H1 (cell line): ENCODE data around the gene MRPS27. TPM values are rescaled to one million over a fixed set of nuclear protein-coding genes. Genes with fewer than 3 reads are reported as not detected.

Experiments used
- CTCF ChIA-PET: fragments of 300-600 bp; sonication (Branson Sonifier 250); formaldehyde crosslinking; loops from one replicate; lab custom pipeline; 2021; ENCODE audit not compliant: partially characterized antibody; lab: Charles Lee
- POLR2A ChIA-PET: fragments of 300-600 bp; sonication (Branson Sonifier 250); formaldehyde crosslinking; loops from one replicate; lab custom pipeline; 2021; ENCODE audit warnings: inconsistent platforms; ENCODE audit not compliant: partially characterized antibody; lab: Charles Lee
- DNase-seq, 2 experiments: peaks; one replicate each; pipeline versions ENCODE4 v3.0.0 to v3.0.0-alpha.2; 2010 to 2022; ENCODE audit warnings: low spot score in 2 of 2, low read depth in 1 of 2, mixed read lengths in 1 of 2
- FAIRE-seq: peaks from 2 replicates; lab custom pipeline; 2011; peaks lifted over from hg19 to GRCh38; lab: Jason Lieb, UNC
- H2AFZ ChIP-seq: 2 replicates; pipeline ENCODE4 v1.8.1; 2012; ENCODE audit warnings: low read length, inconsistent platforms
- H2AK5ac ChIP-seq: 2 replicates; pipeline ENCODE4 v1.6.1; 2013; ENCODE audit warnings: low read depth, low read length
- H2BK120ac ChIP-seq: replicated peaks from 2 replicates; pipeline ENCODE3; 2013; ENCODE audit warnings: low read depth, low read length, inconsistent platforms
- H2BK12ac ChIP-seq: 2 replicates; pipeline ENCODE4 v1.6.1; 2013; ENCODE audit warnings: low read depth, low read length
- H2BK15ac ChIP-seq: 2 replicates; pipeline ENCODE4 v1.6.1; 2013; ENCODE audit warnings: low read length
- H2BK20ac ChIP-seq: 2 replicates; pipeline ENCODE4 v1.6.1; 2013; ENCODE audit warnings: low read length
- H2BK5ac ChIP-seq: 2 replicates; pipeline ENCODE4 v1.6.1; 2013; ENCODE audit warnings: low read depth, low read length
- H3K14ac ChIP-seq: 2 replicates; pipeline ENCODE4 v1.6.1; 2013; ENCODE audit warnings: inconsistent platforms; ENCODE audit not compliant: insufficient read length
- H3K18ac ChIP-seq: 2 replicates; pipeline ENCODE4 v1.6.1; 2013; ENCODE audit warnings: low read length; ENCODE audit errors: extremely low read depth
- H3K23ac ChIP-seq: 2 replicates; pipeline ENCODE4 v1.6.1; 2013; ENCODE audit warnings: inconsistent platforms; ENCODE audit not compliant: insufficient read length
- H3K23me2 ChIP-seq: 2 replicates; pipeline ENCODE4 v1.6.1; 2013; ENCODE audit warnings: low read depth, low read length
- H3K27ac ChIP-seq: 2 replicates; pipeline ENCODE4 v1.6.1; 2011; ENCODE audit warnings: low read depth, low read length, inconsistent platforms
- H3K27me3 ChIP-seq, 4 experiments: replicated peaks in 1 of 4; 1 replicate in 1 of 4; 2 replicates in 3 of 4; pipeline versions ENCODE4 v1.6.1 to v1.8.1; 2011 to 2013; ENCODE audit warnings: low read length in 3 of 4, mild to moderate bottlenecking in 3 of 4, inconsistent platforms in 2 of 4, mixed read lengths in 2 of 4, moderate library complexity in 1 of 4; ENCODE audit not compliant: control insufficient read depth in 3 of 4, insufficient read depth in 3 of 4; ENCODE audit errors: extremely low read depth in 1 of 4
- H3K36me3 ChIP-seq, 4 experiments: 2 replicates each; pipeline versions ENCODE4 v1.6.1 to v1.8.1; 2011 to 2013; ENCODE audit warnings: mild to moderate bottlenecking in 4 of 4, low read length in 3 of 4, moderate library complexity in 2 of 4, control low read depth in 1 of 4, inconsistent platforms in 1 of 4; ENCODE audit not compliant: insufficient read depth in 4 of 4, control insufficient read depth in 2 of 4
- H3K4ac ChIP-seq: replicated peaks from 2 replicates; pipeline ENCODE3; 2013; ENCODE audit warnings: low read length, low read depth, mixed read lengths, inconsistent platforms; ENCODE audit not compliant: insufficient read length
- H3K4me1 ChIP-seq, 4 experiments: replicated peaks in 1 of 4; 1 replicate in 1 of 4; 2 replicates in 3 of 4; pipeline versions ENCODE4 v1.6.1 to v1.8.1; 2011 to 2013; ENCODE audit warnings: low read length in 3 of 4, inconsistent platforms in 2 of 4, mixed read lengths in 1 of 4; ENCODE audit not compliant: insufficient read depth in 4 of 4, control insufficient read depth in 3 of 4
- H3K4me2 ChIP-seq, 2 experiments: 2 replicates each; pipeline versions ENCODE4 v1.6.1 to v1.8.1; 2011 to 2013; ENCODE audit warnings: low read depth in 2 of 2, low read length in 2 of 2, control low read depth in 1 of 2, inconsistent platforms in 1 of 2, mild to moderate bottlenecking in 1 of 2; ENCODE audit not compliant: insufficient read depth in 1 of 2
- H3K4me3 ChIP-seq, 4 experiments: fragments of 200-600, 300-600 bp in 1 of 4; sonication (generic), shearing (Covaris generic), sonication (Bioruptor Twin) in 1 of 4; 2 replicates each; pipeline versions ENCODE4 v1.5.1 to v1.8.1; 2011 to 2016; ENCODE audit warnings: low read length in 4 of 4, low read depth in 3 of 4, control low read depth in 2 of 4, inconsistent platforms in 2 of 4, mild to moderate bottlenecking in 2 of 4, mixed read lengths in 1 of 4, moderate library complexity in 1 of 4; ENCODE audit not compliant: insufficient read depth in 2 of 4; ENCODE audit errors: extremely low read depth in 1 of 4
- H3K56ac ChIP-seq: replicated peaks from 2 replicates; pipeline ENCODE3; 2013; ENCODE audit warnings: low read depth, mild to moderate bottlenecking, mixed read lengths, low read length, inconsistent platforms; ENCODE audit not compliant: insufficient read length
- H3K79me1 ChIP-seq: 2 replicates; pipeline ENCODE4 v1.6.1; 2013; ENCODE audit warnings: low read depth, low read length, control low read depth
- H3K79me2 ChIP-seq, 2 experiments: 2 replicates each; pipeline versions ENCODE4 v1.6.1 to v1.8.1; 2012 to 2013; ENCODE audit warnings: low read length in 2 of 2, mild to moderate bottlenecking in 2 of 2, inconsistent platforms in 1 of 2; ENCODE audit not compliant: insufficient read depth in 2 of 2, control insufficient read depth in 1 of 2
- H3K9ac ChIP-seq, 4 experiments: replicated peaks in 1 of 4; 1 replicate in 1 of 4; 2 replicates in 3 of 4; pipeline versions ENCODE4 v1.6.1 to v1.8.1; 2011 to 2013; ENCODE audit warnings: low read depth in 3 of 4, low read length in 3 of 4, control low read depth in 2 of 4, mild to moderate bottlenecking in 2 of 4, moderate library complexity in 2 of 4, inconsistent platforms in 1 of 4; ENCODE audit errors: extremely low read depth in 1 of 4
- H3K9me3 ChIP-seq, 2 experiments: 2 replicates each; pipeline versions ENCODE4 v1.6.1 to v1.8.1; 2012 to 2013; ENCODE audit warnings: mild to moderate bottlenecking in 2 of 2, moderate library complexity in 2 of 2, control low read depth in 1 of 2, inconsistent platforms in 1 of 2, low read depth in 1 of 2, low read length in 1 of 2, mixed read lengths in 1 of 2; ENCODE audit not compliant: insufficient read depth in 2 of 2
- H4K20me1 ChIP-seq, 2 experiments: replicated peaks in 1 of 2; 2 replicates each; pipeline versions ENCODE3 to v1.8.1; 2011 to 2013; ENCODE audit warnings: inconsistent platforms in 2 of 2, low read length in 2 of 2, mild to moderate bottlenecking in 1 of 2; ENCODE audit not compliant: insufficient read depth in 2 of 2, control insufficient read depth in 1 of 2
- H4K5ac ChIP-seq: 2 replicates; pipeline ENCODE4 v1.6.1; 2013; ENCODE audit warnings: low read length, low read depth, mixed read lengths, inconsistent platforms; ENCODE audit not compliant: insufficient read length
- H4K8ac ChIP-seq: 2 replicates; pipeline ENCODE4 v1.8.0; 2013; ENCODE audit warnings: mild to moderate bottlenecking, moderate library complexity, low read length, inconsistent platforms; ENCODE audit not compliant: insufficient read depth; ENCODE audit errors: extremely low read depth
- H4K91ac ChIP-seq: replicated peaks from 2 replicates; pipeline ENCODE3; 2013; ENCODE audit warnings: low read length, mixed read lengths, inconsistent platforms; ENCODE audit not compliant: insufficient read length
- CBX8 ChIP-seq: fragments of 300-800, 300-1000 bp; sonication (generic); IDR thresholded peaks from 2 replicates; pipeline ENCODE4 v1.7.1; 2016; ENCODE audit warnings: low read depth, low read length, borderline replicate concordance
- E2F6 ChIP-seq: IDR thresholded peaks from 2 replicates; pipeline ENCODE4 v1.6.1; 2012; ENCODE audit warnings: inconsistent platforms
- KDM1A ChIP-seq: fragments of 200-600, 300-600 bp; sonication (generic); IDR thresholded peaks from 2 replicates; pipeline ENCODE4 v1.7.1; 2016; ENCODE audit warnings: mild to moderate bottlenecking, low read length, borderline replicate concordance
- MAFK ChIP-seq: IDR thresholded peaks from 2 replicates; pipeline ENCODE4 v1.6.1; 2012; ENCODE audit warnings: low read depth, mild to moderate bottlenecking, improper control_type of control experiment, low read length
- POLR2A ChIP-seq, 2 experiments: IDR thresholded peaks; 1 replicate in 1 of 2; 2 replicates in 1 of 2; pipeline ENCODE4 v1.6.1; 2011; ENCODE audit warnings: low read depth in 2 of 2, low read length in 2 of 2, mild to moderate bottlenecking in 2 of 2; ENCODE audit errors: control extremely low read depth in 1 of 2
- TAF7 ChIP-seq: optimal IDR thresholded peaks from 2 replicates; pipeline ENCODE3; 2011; ENCODE audit warnings: low read depth, mild to moderate bottlenecking, inconsistent platforms, low read length, moderate library complexity, borderline replicate concordance
- WGBS, 2 experiments: shearing (Covaris generic) in 1 of 2; methylation state at CpG; one replicate each; pipeline versions ENCODE4 v1.1.6 to v1.1.7; 2013 to 2015; ENCODE audit warnings: low lambda C conversion rate in 2 of 2, mixed read lengths in 2 of 2, inconsistent platforms in 1 of 2, low coverage in 1 of 2, missing lambda C conversion rate in 1 of 2; ENCODE audit not compliant: insufficient replicate concordance in 2 of 2, insufficient coverage in 1 of 2, insufficient read length in 1 of 2; ENCODE audit errors: extremely low coverage in 1 of 2, missing lambda C conversion rate in 1 of 2; 5-methylcytosine and 5-hydroxymethylcytosine counted together
- polyA plus RNA-seq, 7 experiments: library from polyadenylated mRNA; depleted of rRNA in 3 of 7; stranded (reverse) in 5 of 7; unstranded in 2 of 7; fragments of >200 nt in 5 of 7; fragments of 200-250 nt in 2 of 7; gene quantifications; 1 replicate in 5 of 7; 2 replicates in 1 of 7; 4 replicates in 1 of 7; pipeline versions ENCODE4 v1.2.1 to v1.2.3, GENCODE V29; 2011 to 2013; ENCODE audit warnings: missing spikeins in 2 of 7, mixed read lengths in 2 of 7
- total RNA-seq: library from RNA; stranded (reverse); fragmentation: NEBNext Ultra II Directional; extraction: Animal tissue kit (Norgen Biotek cat#: 25700); gene quantifications from 2 replicates; pipeline ENCODE4 v1.2.1, GENCODE V29; 2021

Gene MRPS27
- total and polyA plus RNA-seq, 2 of the 8 experiments (the other 6 are each of a cell fraction or from before 2014, with no cell fraction given) = 93.2 to 102 TPM

- no peaks in the 10 kb centered on the region for H3K79me2 ChIP-seq
- H3K56ac ChIP-seq = no peak overlapping the region
- no peaks in the 10 kb centered on the region for H3K27me3 ChIP-seq
- ChIA-PET POLR2A (no interaction called here), CTCF (interaction anchor here (2.2 kb wide), 1 partner anchor 41 kb away, joined by 6 read pairs; no protein-coding TSS in a partner anchor)
- H3K9me3 ChIP-seq = no peaks in the 10 kb centered on the region
- H3K9ac ChIP-seq = no peak overlapping the region
- no peak overlapping the region for H3K4ac ChIP-seq
- WGBS, 2 experiments = 84% methylated on average over 5 of the region's 5 CpGs; no CpG with 5 or more reads in 1 of the 2 experiments
- no peak overlapping the region for H2BK20ac ChIP-seq
- peaks cover 0 to 25% (median 10%) of the 10 kb centered on the region in 4 experiments; a peak in 5 of 8 replicates for H3K36me3 ChIP-seq
- H2AK5ac ChIP-seq = no peak overlapping the region
- H3K4me2 ChIP-seq = no peak overlapping the region
- no peak overlapping the region for H3K18ac ChIP-seq
- H3K4me1 ChIP-seq = no peaks in the 10 kb centered on the region
- no peak overlapping the region for H2BK5ac ChIP-seq
- FAIRE-seq = no peak
- H2AFZ ChIP-seq = no peak overlapping the region
- H2BK120ac ChIP-seq = no peak overlapping the region
- no peak overlapping the region for H4K8ac ChIP-seq
- H3K23ac ChIP-seq = no peak overlapping the region
- H2BK12ac ChIP-seq = no peak overlapping the region
- H4K5ac ChIP-seq = no peak overlapping the region
- no peaks in the 10 kb centered on the region for H4K20me1 ChIP-seq
- H3K27ac ChIP-seq = no peak overlapping the region
- H3K79me1 ChIP-seq = no peaks in the 10 kb centered on the region
- H2BK15ac ChIP-seq = no peak overlapping the region
- no peak for DNase-seq
- TF ChIP-seq POLR2A (IDR thresholded peaks at IDR 0.05; ENCODE audit: control extremely low read depth in 1 of 2, low read depth in 2 of 2, low read length in 2 of 2) = no peak
- no peak for TF ChIP-seq CBX8
- TF ChIP-seq MAFK = no peak
- TF ChIP-seq KDM1A = no peak
- TF ChIP-seq TAF7 = no peak
- no peak for TF ChIP-seq E2F6
- H3K14ac ChIP-seq = no peak overlapping the region
- H3K4me3 ChIP-seq = no peak overlapping the region
- H4K91ac ChIP-seq = no peak overlapping the region
- no peaks in the 10 kb centered on the region for H3K23me2 ChIP-seq
These were observed 33.2 kb downstream of the MRPS27 start for GRCh38 chr5:72286798-72287197.
